Activated CD4-positive, alpha-beta memory T cell treated with anti-CD3 and anti-CD28 coated beads for 36 hours (primary cell): ENCODE measurements around the gene DPF3. TPM values are rescaled to one million over a fixed set of nuclear protein-coding genes. Genes with fewer than 3 reads are reported as not detected.

Experiments used
- CTCF ChIA-PET: fragments of 350-600 bp; sonication (Branson Sonifier 250); formaldehyde crosslinking; loops from one replicate; lab custom pipeline; 2021; ENCODE audit warnings: antibody characterized with exemption, inconsistent platforms; lab: Charles Lee
- POLR2A ChIA-PET: fragments of 350-600 bp; sonication (Branson Sonifier 250); formaldehyde crosslinking; loops from one replicate; lab custom pipeline; 2021; ENCODE audit warnings: antibody characterized with exemption; lab: Charles Lee
- DNase-seq: peaks from one replicate; pipeline ENCODE4 v3.0.0-alpha.2; 2020
- H3K27ac Mint-ChIP-seq: one replicate; pipeline ENCODE4 v1.8.0; 2021; ENCODE audit warnings: mixed read lengths
- H3K27me3 Mint-ChIP-seq: one replicate; pipeline ENCODE4 v1.8.0; 2021; ENCODE audit warnings: mixed read lengths
- H3K36me3 Mint-ChIP-seq: one replicate; pipeline ENCODE4 v1.8.0; 2021; ENCODE audit warnings: mixed read lengths
- H3K4me1 Mint-ChIP-seq: one replicate; pipeline ENCODE4 v1.8.0; 2021; ENCODE audit warnings: low read depth, mixed read lengths
- H3K4me3 Mint-ChIP-seq: one replicate; pipeline ENCODE4 v1.8.0; 2021; ENCODE audit warnings: mild to moderate bottlenecking, mixed read lengths
- H3K9me3 Mint-ChIP-seq: one replicate; pipeline ENCODE4 v1.8.0; 2021; ENCODE audit warnings: mixed read lengths
- intact Hi-C: fragments of 100-400 bp; cut with micrococcal nuclease; formaldehyde crosslinking; loops from one replicate; pipeline ENCODE4 v1.15.1; 2023
- total RNA-seq, 2 experiments: library from RNA; stranded (reverse); gene quantifications; one replicate each; pipeline ENCODE4 v1.2.3, GENCODE V29; 2021

The DPF3 gene
- total RNA-seq, 2 experiments from 2014 or later = 0.24 to 0.39 TPM

GRCh38 chr14:72888636-72889201 lies 5.2 kb downstream of the DPF3 start:
- ChIA-PET CTCF (interaction anchor here (2.2 kb wide), 1 partner anchor 60 kb away, joined by 6 read pairs; no protein-coding TSS in a partner anchor), POLR2A (no interaction called here)
- Mint-ChIP-seq H3K4me1 (peaks cover 11% of the 10 kb centered on the region), H3K27me3 (peaks cover 18% of the 10 kb centered on the region), H3K36me3 (no peaks in the 10 kb centered on the region), H3K9me3 (no peaks in the 10 kb centered on the region), H3K4me3 (no peak overlapping the region), H3K27ac (no peak overlapping the region)
- intact Hi-C loops = no loop called here
- no peak for DNase-seq

DNA sequence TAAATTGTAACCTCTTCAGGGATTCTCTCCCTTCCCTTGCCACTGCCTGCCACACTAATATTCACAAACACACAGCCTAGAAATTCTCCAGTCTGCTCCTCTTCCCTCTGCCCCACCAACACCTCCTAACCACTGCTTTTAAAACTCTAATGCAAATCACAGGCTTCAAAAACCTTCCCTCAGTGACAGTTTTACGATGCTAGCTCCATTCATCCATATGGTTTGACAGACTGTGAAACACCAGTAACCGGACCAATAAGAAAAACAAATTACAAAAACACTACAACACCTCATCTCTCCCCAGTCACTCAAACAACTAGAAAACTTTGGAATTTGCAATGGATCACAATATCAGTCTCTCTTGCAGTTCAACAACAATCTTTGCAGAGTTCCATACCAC lies 5.7 kb downstream of the DPF3 start:
- no peak for DNase-seq
- Mint-ChIP-seq H3K4me3 (no peak overlapping the region), H3K4me1 (peaks cover 11% of the 10 kb centered on the region), H3K36me3 (no peaks in the 10 kb centered on the region), H3K27me3 (peaks cover 18% of the 10 kb centered on the region), H3K9me3 (no peaks in the 10 kb centered on the region), H3K27ac (no peak overlapping the region)
- intact Hi-C loops = no loop called here
- ChIA-PET POLR2A (no interaction called here), CTCF (interaction anchor here (2.2 kb wide), 1 partner anchor 60 kb away, joined by 6 read pairs; no protein-coding TSS in a partner anchor)

DNA sequence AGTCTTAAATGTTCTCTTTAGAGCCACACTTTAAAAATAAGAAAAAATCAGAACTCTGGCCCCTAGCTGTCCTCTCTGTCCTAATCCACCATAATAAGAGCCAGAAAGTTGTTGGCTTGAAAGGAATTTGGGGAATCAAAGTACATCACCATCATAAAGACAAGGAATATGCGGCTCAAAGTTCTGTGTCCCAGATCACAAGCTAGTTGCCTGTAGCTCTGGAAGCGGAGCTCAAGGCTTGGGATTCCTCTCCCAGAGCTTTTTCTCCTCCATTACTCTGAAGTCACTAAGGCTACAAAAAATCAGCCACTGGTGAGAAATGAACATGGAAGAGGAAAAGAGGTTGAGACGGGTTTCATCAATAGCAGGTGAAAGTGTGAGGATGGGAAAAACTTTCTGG lies 6.4 kb downstream of the DPF3 start:
- Mint-ChIP-seq H3K4me3 (no peak overlapping the region), H3K27me3 (peaks cover 18% of the 10 kb centered on the region), H3K27ac (no peak overlapping the region), H3K4me1 (peaks cover 9% of the 10 kb centered on the region), H3K36me3 (no peaks in the 10 kb centered on the region), H3K9me3 (no peaks in the 10 kb centered on the region)
- POLR2A ChIA-PET = no interaction called here
- CTCF ChIA-PET = interaction anchor here (0.7 to 2.2 kb wide), 3 partner anchors 61 to 442 kb away, joined by 3 to 6 read pairs (median 3); no protein-coding TSS in a partner anchor
- DNase-seq = no peak
- intact Hi-C loops = no loop called here

GRCh38 chr14:72884386-72884785 lies 9.5 kb downstream of the DPF3 start:
- intact Hi-C loops = no loop called here
- Mint-ChIP-seq H3K9me3 (no peaks in the 10 kb centered on the region), H3K36me3 (no peaks in the 10 kb centered on the region), H3K27ac (no peak overlapping the region), H3K4me3 (no peak overlapping the region), H3K27me3 (peaks cover 3% of the 10 kb centered on the region), H3K4me1 (peaks cover 5% of the 10 kb centered on the region)
- CTCF ChIA-PET = interaction anchor here (0.8 to 1.4 kb wide), 2 partner anchors 64 to 371 kb away, joined by 3 to 5 read pairs; no protein-coding TSS in a partner anchor
- POLR2A ChIA-PET = no interaction called here
- DNase-seq = no peak

DNA sequence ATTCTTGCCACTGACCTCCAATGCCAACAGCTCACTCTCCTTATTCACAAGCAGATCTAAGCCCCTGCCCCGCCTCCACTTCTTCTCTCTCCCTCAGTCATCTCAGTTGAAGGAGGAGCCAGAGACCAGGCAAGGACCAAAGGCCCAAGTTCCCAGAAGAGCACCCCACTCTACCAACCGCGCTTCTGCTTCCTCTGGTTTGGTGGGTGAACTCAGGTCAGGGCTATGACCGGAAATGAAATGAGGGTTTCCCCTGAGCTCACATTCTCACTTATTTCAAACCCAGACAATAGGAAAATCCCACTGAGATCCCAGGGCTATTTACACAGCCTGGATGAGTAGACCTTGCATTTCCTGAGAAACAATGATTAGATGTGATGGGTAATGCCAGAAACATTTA lies 9.9 kb downstream of the DPF3 start:
- Mint-ChIP-seq H3K27me3 (peaks cover 3% of the 10 kb centered on the region), H3K36me3 (no peaks in the 10 kb centered on the region), H3K4me1 (peaks cover 5% of the 10 kb centered on the region), H3K9me3 (no peaks in the 10 kb centered on the region), H3K4me3 (no peak overlapping the region), H3K27ac (no peak overlapping the region)
- POLR2A ChIA-PET = no interaction called here
- CTCF ChIA-PET = interaction anchor here (0.8 to 1.4 kb wide), 2 partner anchors 65 to 370 kb away, joined by 3 to 5 read pairs; no protein-coding TSS in a partner anchor
- peak; percentile 49 for DNase-seq
- intact Hi-C loops = no loop called here

GRCh38 chr14:72883109-72883508 lies 10.8 kb downstream of the DPF3 start:
- H3K27ac Mint-ChIP-seq = no peak overlapping the region
- H3K9me3 Mint-ChIP-seq = no peaks in the 10 kb centered on the region
- ChIA-PET CTCF (no interaction called here), POLR2A (no interaction called here)
- H3K36me3 Mint-ChIP-seq = no peaks in the 10 kb centered on the region
- intact Hi-C loops = no loop called here
- H3K4me1 Mint-ChIP-seq = peaks cover 5% of the 10 kb centered on the region
- DNase-seq = no peak
- H3K27me3 Mint-ChIP-seq = peaks cover 3% of the 10 kb centered on the region
- H3K4me3 Mint-ChIP-seq = no peak overlapping the region

GRCh38 chr14:72882463-72882862 lies 11.4 kb downstream of the DPF3 start:
- Mint-ChIP-seq H3K9me3 (no peaks in the 10 kb centered on the region), H3K4me3 (no peak overlapping the region), H3K27me3 (peaks cover 3% of the 10 kb centered on the region), H3K36me3 (no peaks in the 10 kb centered on the region), H3K4me1 (peaks cover 5% of the 10 kb centered on the region), H3K27ac (no peak overlapping the region)
- no peak for DNase-seq
- intact Hi-C loops = no loop called here
- ChIA-PET CTCF (no interaction called here), POLR2A (no interaction called here)

DNA sequence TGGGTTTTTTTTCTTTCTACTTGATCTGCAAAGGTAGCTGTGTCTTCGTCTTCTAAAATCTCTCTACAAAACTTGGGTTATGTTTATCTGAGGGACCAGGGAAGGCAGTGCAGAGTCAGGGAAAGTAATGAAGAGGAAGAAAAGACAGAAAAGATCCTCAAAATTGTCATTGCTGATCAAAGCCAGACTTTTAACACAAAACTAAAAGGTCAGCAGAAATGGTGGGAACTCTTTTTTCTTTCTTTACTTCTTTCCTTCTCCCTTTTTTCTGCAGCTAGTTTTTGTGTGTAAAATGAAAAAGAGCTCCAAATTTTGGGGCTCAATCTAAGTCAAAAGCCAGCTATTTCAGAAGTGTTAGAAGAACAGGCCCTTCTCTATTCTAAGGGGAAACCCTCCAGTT lies 11.9 kb downstream of the DPF3 start:
- intact Hi-C loops = no loop called here
- DNase-seq = no peak
- Mint-ChIP-seq H3K27ac (no peak overlapping the region), H3K4me3 (no peak overlapping the region), H3K4me1 (peaks cover 5% of the 10 kb centered on the region), H3K9me3 (no peaks in the 10 kb centered on the region), H3K36me3 (no peaks in the 10 kb centered on the region), H3K27me3 (peaks cover 3% of the 10 kb centered on the region)
- ChIA-PET POLR2A (no interaction called here), CTCF (no interaction called here)

GRCh38 chr14:72881543-72881942 lies 12.4 kb downstream of the DPF3 start:
- DNase-seq = no peak
- H3K27ac Mint-ChIP-seq = no peak overlapping the region
- ChIA-PET POLR2A (no interaction called here), CTCF (no interaction called here)
- intact Hi-C loops = no loop called here
- H3K27me3 Mint-ChIP-seq = peaks cover 3% of the 10 kb centered on the region
- H3K9me3 Mint-ChIP-seq = no peaks in the 10 kb centered on the region
- H3K4me1 Mint-ChIP-seq = peaks cover 5% of the 10 kb centered on the region
- H3K4me3 Mint-ChIP-seq = no peak overlapping the region
- no peaks in the 10 kb centered on the region for H3K36me3 Mint-ChIP-seq

DNA sequence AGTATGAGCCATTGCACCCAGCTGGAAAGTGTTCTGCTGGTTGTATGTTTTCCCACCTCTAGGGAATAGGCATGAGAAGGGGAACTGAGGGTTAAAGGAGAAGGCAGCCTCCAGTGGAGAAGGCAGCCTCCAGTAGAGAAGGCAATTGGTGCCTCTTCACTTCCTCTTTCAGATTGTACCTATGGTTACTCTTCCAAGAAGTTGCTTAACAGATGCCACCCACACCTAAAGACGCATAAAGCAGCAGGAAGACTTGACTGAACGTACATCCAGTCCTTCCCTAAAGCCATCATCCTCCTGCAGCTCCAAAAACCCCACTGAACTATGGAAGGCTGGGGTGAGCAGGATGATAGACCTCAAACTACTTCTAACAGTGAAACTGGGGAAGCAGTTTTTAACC lies 13.1 kb downstream of the DPF3 start:
- H3K36me3 Mint-ChIP-seq = no peaks in the 10 kb centered on the region
- ChIA-PET POLR2A (no interaction called here), CTCF (no interaction called here)
- peaks cover 5% of the 10 kb centered on the region for H3K4me1 Mint-ChIP-seq
- no peak overlapping the region for H3K27ac Mint-ChIP-seq
- no peak for DNase-seq
- intact Hi-C loops = no loop called here
- H3K27me3 Mint-ChIP-seq = peaks cover 3% of the 10 kb centered on the region
- H3K9me3 Mint-ChIP-seq = no peaks in the 10 kb centered on the region
- no peak overlapping the region for H3K4me3 Mint-ChIP-seq

GRCh38 chr14:72880164-72880563 lies 13.7 kb downstream of the DPF3 start:
- intact Hi-C loops = no loop called here
- Mint-ChIP-seq H3K27ac (no peak overlapping the region), H3K36me3 (no peaks in the 10 kb centered on the region), H3K4me1 (peaks cover 5% of the 10 kb centered on the region), H3K27me3 (peaks cover 3% of the 10 kb centered on the region), H3K4me3 (no peak overlapping the region), H3K9me3 (no peaks in the 10 kb centered on the region)
- ChIA-PET CTCF (no interaction called here), POLR2A (no interaction called here)
- DNase-seq = no peak

DNA sequence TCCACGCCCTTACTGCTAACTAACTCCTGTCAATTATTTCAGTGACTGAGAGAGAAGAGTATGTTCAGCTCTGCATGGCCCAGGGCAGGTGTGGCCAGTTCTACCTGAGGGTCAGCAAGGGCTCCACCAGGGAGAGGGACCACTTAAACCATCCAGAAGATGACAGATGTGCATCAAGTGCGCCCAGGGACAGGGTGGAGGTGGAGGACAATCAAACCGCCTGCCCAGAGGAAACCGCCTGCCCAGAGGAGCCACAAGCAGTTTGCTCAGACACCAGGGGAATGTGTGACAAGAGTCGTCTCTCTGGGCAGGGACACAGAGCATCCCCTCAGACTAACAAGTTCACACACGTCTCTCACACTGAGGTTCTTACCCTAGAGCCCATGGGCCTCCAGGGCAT lies 14.5 kb downstream of the DPF3 start:
- no peak for DNase-seq
- ChIA-PET CTCF (no interaction called here), POLR2A (no interaction called here)
- intact Hi-C loops = no loop called here
- Mint-ChIP-seq H3K36me3 (no peaks in the 10 kb centered on the region), H3K4me1 (peaks cover 5% of the 10 kb centered on the region), H3K9me3 (no peaks in the 10 kb centered on the region), H3K27ac (no peak overlapping the region), H3K4me3 (no peak overlapping the region), H3K27me3 (peaks cover 3% of the 10 kb centered on the region)

DNA sequence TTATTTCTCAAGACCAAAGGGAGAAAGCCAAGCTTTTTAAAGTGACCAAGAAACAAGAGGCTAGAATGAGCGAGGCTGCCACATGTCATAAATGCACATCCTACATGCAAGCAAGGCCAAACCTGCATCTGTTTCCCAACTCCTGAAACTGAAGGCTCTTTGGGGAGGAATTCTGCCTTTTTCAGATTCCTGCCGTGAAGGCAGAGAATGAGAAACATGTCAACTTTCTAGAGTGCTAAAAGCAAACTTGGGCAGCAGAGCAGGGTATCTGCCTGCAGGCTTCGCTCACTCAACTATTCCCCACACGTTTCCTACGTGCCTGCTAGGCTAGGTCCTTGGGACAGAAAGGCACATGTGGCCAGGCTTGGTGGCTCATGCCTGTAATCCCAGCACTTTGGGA lies 15.2 kb downstream of the DPF3 start:
- ChIA-PET POLR2A (no interaction called here), CTCF (no interaction called here)
- Mint-ChIP-seq H3K4me3 (no peak overlapping the region), H3K27ac (no peak overlapping the region), H3K27me3 (peaks cover 3% of the 10 kb centered on the region), H3K9me3 (no peaks in the 10 kb centered on the region), H3K4me1 (peaks cover 5% of the 10 kb centered on the region), H3K36me3 (no peaks in the 10 kb centered on the region)
- intact Hi-C loops = no loop called here
- no peak for DNase-seq
